Gastrocnemius medialis (tissue), 4 donors: Measurements from ENCODE around the gene FAM81A. TPM values are rescaled to one million over a fixed set of nuclear protein-coding genes. Genes with fewer than 3 reads are reported as not detected.

Experiments
- ATAC-seq, 2 donors: fragments of 150-250 bp; one replicate each; pipeline ENCODE4 v1.9.1; 2016
- DNase-seq, 2 donors: peaks; one replicate each; pipeline ENCODE4 v3.0.0-alpha.2; 2019
- H3K27ac ChIP-seq, 4 donors: fragments of 200-600 bp; sonication (generic); 1 replicate in 1 of 4; 2 replicates in 3 of 4; pipeline ENCODE4 v1.5.1; 2016 to 2018; ENCODE audit warnings: mild to moderate bottlenecking in 2 of 4, moderate library complexity in 1 of 4
- H3K27me3 ChIP-seq, 3 donors: fragments of 200-600 bp; sonication (generic) in 2 of 3; 1 replicate in 1 of 3; 2 replicates in 2 of 3; pipeline versions ENCODE4 v1.5.1 to v1.6.0; 2016 to 2019; ENCODE audit warnings: mild to moderate bottlenecking in 1 of 3, moderate library complexity in 1 of 3
- H3K36me3 ChIP-seq, 2 donors: fragments of 200-600 bp; sonication (generic) in 1 of 2; one replicate each; pipeline ENCODE4 v1.5.1; 2017 to 2018
- H3K4me1 ChIP-seq, 2 donors: fragments of 200-600 bp; sonication (generic) in 1 of 2; one replicate each; pipeline ENCODE4 v1.5.1; 2016 to 2017; ENCODE audit warnings: mild to moderate bottlenecking in 2 of 2
- H3K4me3 ChIP-seq, 4 donors: fragments of 200-600 bp; sonication (generic) in 3 of 4; 1 replicate in 1 of 4; 2 replicates in 3 of 4; pipeline ENCODE4 v1.5.1; 2016 to 2019; ENCODE audit warnings: mild to moderate bottlenecking in 2 of 4
- H3K9me3 ChIP-seq, 3 donors: fragments of 200-600 bp; sonication (generic) in 2 of 3; 1 replicate in 1 of 3; 2 replicates in 2 of 3; pipeline ENCODE4 v1.5.1; 2016 to 2019
- POLR2A ChIP-seq, 2 donors: fragments of 450-650 bp; IDR thresholded peaks; one replicate each; pipeline ENCODE4 v1.6.1; 2017; ENCODE audit warnings: antibody characterized with exemption in 2 of 2, mild to moderate bottlenecking in 2 of 2, moderate library complexity in 2 of 2
- in situ Hi-C, 4 donors: fragments of 200-750 bp; cut with MboI; loops; one replicate each; pipeline versions ENCODE4 v1.15.0 to v1.8.0; 2017; ENCODE audit warnings: low sequenced_read_pairs in 4 of 4
- intact Hi-C: fragments of 100-400 bp; cut with DNase I; formaldehyde crosslinking; loops from one replicate; pipeline ENCODE4 v1.15.1; 2023; ENCODE audit warnings: low total_unique reads
- total RNA-seq, 4 donors: library from RNA; depleted of rRNA; stranded (reverse); fragments of >200 nt; gene quantifications; one replicate each; pipeline versions ENCODE4 v1.1.0 to v1.2.3, GENCODE V29; 2016
- TF ChIP-seq, protein P1 (sequence below), 5 experiments: fragments of 450-650 bp in 3 of 5; fragments of 200-600 bp in 2 of 5; sonication (generic) in 2 of 5; IDR thresholded peaks in 4 of 5; conservative IDR thresholded peaks in 1 of 5; 1 replicate in 4 of 5; 2 replicates in 1 of 5; pipeline ENCODE4 v1.5.1; 2016 to 2019; ENCODE audit warnings: antibody characterized with exemption in 5 of 5, mild to moderate bottlenecking in 3 of 5, moderate library complexity in 3 of 5

Gene FAM81A
- total RNA-seq, 4 donors from 2014 or later = 0.07 to 0.10 TPM; not detected in 2

DNA sequence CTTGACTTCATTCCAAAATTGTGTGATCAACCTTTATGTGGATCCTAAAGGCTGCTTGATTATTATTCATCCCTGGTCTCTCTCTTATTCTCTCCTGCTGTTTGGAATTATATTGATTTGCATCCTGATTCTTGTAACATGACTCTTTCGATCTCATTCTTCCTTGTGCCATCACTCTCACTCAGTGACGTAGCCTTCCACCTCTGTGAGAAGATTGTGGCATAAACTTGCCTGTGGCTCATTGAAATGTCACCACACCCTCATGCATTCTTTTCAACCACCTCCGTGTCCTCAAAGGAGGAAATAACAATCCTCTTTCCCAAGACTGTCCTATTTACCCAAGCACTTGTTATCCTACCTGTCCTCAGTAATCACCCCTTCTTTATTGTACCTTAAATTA is 132.3 kb downstream of the FAM81A start:
- TF ChIP-seq, protein P1, sequence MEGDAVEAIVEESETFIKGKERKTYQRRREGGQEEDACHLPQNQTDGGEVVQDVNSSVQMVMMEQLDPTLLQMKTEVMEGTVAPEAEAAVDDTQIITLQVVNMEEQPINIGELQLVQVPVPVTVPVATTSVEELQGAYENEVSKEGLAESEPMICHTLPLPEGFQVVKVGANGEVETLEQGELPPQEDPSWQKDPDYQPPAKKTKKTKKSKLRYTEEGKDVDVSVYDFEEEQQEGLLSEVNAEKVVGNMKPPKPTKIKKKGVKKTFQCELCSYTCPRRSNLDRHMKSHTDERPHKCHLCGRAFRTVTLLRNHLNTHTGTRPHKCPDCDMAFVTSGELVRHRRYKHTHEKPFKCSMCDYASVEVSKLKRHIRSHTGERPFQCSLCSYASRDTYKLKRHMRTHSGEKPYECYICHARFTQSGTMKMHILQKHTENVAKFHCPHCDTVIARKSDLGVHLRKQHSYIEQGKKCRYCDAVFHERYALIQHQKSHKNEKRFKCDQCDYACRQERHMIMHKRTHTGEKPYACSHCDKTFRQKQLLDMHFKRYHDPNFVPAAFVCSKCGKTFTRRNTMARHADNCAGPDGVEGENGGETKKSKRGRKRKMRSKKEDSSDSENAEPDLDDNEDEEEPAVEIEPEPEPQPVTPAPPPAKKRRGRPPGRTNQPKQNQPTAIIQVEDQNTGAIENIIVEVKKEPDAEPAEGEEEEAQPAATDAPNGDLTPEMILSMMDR (IDR thresholded peaks at IDR 0.05 in 4 of 5, conservative IDR thresholded peaks at IDR 0.05 in 1 of 5) = no peak
- TF ChIP-seq POLR2A (IDR thresholded peaks at IDR 0.05) = no peak
- H3K27ac ChIP-seq = no peak overlapping the region
- H3K9me3 ChIP-seq = peaks cover 0 to 5% (median 0%) of the 10 kb centered on the region in 3 donors
- DNase-seq (no peak), ATAC-seq (no peak)
- no peaks in the 10 kb centered on the region for H3K27me3 ChIP-seq
- intact Hi-C loops (no loop called here), in situ Hi-C loops (no loop called here)
- no peak overlapping the region for H3K4me3 ChIP-seq
- no peaks in the 10 kb centered on the region for H3K4me1 ChIP-seq
- no peaks in the 10 kb centered on the region for H3K36me3 ChIP-seq

DNA sequence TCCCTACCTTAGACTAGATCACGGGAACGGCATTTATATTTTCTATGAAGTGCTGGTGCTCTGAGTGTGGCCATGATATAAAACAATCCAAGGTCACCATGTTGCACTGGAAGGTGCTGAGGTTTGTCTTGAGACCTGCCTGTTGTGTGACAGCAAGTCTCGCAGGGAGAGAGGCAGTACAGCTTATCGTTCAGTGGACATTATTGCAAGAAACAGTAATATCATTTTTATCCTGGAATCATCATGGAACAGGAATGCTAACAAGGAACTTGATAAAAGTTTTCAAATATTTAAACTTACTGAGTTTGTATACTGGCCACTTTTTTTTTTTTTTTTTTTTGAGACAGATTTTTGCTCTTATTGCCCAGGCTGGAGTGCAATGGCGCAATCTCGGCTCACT is 133.6 kb downstream of the FAM81A start:
- Histone ChIP-seq H3K9me3 (no peaks in the 10 kb centered on the region), H3K27ac (no peak overlapping the region), H3K36me3 (no peaks in the 10 kb centered on the region), H3K4me3 (no peak overlapping the region), H3K4me1 (no peaks in the 10 kb centered on the region), H3K27me3 (no peaks in the 10 kb centered on the region)
- intact Hi-C loops = no loop called here
- ATAC-seq (no peak), DNase-seq (no peak)
- TF ChIP-seq, protein P1 (IDR thresholded peaks at IDR 0.05 in 4 of 5, conservative IDR thresholded peaks at IDR 0.05 in 1 of 5) = no peak
- in situ Hi-C loops = no loop called here

Other genes with a start within 250 kb of the FAM81A start
- not detected for gene LDHAL6B, start 231.3 kb upstream of the FAM81A start, total RNA-seq
- gene MYO1E, start 65.3 kb upstream of the FAM81A start, total RNA-seq = 10 to 100 TPM; 12.8 to 39.6 (median 30.7) TPM
- gene GCNT3, start 173.6 kb downstream of the FAM81A start, total RNA-seq = under 1 TPM in 2 of 4 donors, not detected in 2; 0.07 to 0.36 TPM
- 10 to 100 TPM; 37.9 to 86.0 (median 53.5) TPM for gene GTF2A2, start 219.3 kb downstream of the FAM81A start, total RNA-seq